Right ventricle myocardium inferior (tissue), 1 donor: ENCODE data around the gene SLC27A5. TPM values are rescaled to one million over a fixed set of nuclear protein-coding genes. Genes with fewer than 3 reads are reported as not detected.
"Not testable (repeated sequence)": the region's sequence is repeated elsewhere in the genome, so short reads cannot be mapped to it uniquely, and the experiment has no call there.

Source experiments
- ATAC-seq: fragments of 200-7000 bp; cut with Tn5 transposase; one replicate; pipeline ENCODE4 v1.9.1; 2020; ENCODE audit warnings: mild to moderate bottlenecking, moderate library complexity
- DNase-seq: peaks from one replicate; pipeline ENCODE4 v3.0.0; 2021; ENCODE audit errors: missing footprints
- intact Hi-C: fragments of 100-400 bp; cut with DNase I; formaldehyde crosslinking; loops from one replicate; pipeline ENCODE4 v1.11.0; 2022
- total RNA-seq: library from RNA; stranded (reverse); fragmentation: NEBNext Ultra II Directional; extraction: Animal tissue kit (Norgen Biotek cat#: 25700); gene quantifications from one replicate; pipeline ENCODE4 v1.2.1, GENCODE V29; 2021
- donor health status: DM: no; HTN: yes; CAD: no; lungs with severe emphysema.

Gene SLC27A5
- total RNA-seq, 1 donor from 2014 or later, result 3.2 TPM

DNA sequence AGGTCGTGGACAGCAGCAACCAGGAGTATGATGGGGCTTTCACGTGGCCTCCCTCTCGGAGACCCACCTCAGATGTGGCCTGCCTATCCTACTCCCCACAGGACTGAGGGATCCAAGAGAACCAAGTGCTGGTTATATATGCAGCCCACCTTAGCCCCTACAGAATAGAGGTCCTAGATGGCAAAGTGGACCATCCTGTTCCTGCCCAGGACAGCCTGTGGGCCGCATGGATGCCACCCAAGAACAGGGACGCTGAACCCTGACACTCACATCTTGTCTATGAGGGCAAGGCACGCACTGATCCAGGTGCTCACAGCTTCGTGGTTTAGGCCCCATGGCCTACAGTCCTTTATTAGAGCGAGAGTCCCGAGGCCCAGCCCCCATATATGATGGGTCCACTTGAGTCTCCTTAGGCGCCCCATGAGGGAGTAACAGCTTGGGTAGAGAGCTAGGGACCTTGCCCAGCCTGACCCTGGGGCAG lies 1.5 kb upstream of the SLC27A5 start:
- DNase-seq, result no peak
- intact Hi-C loops, result no loop called here
- peak; percentile 2 for ATAC-seq

DNA sequence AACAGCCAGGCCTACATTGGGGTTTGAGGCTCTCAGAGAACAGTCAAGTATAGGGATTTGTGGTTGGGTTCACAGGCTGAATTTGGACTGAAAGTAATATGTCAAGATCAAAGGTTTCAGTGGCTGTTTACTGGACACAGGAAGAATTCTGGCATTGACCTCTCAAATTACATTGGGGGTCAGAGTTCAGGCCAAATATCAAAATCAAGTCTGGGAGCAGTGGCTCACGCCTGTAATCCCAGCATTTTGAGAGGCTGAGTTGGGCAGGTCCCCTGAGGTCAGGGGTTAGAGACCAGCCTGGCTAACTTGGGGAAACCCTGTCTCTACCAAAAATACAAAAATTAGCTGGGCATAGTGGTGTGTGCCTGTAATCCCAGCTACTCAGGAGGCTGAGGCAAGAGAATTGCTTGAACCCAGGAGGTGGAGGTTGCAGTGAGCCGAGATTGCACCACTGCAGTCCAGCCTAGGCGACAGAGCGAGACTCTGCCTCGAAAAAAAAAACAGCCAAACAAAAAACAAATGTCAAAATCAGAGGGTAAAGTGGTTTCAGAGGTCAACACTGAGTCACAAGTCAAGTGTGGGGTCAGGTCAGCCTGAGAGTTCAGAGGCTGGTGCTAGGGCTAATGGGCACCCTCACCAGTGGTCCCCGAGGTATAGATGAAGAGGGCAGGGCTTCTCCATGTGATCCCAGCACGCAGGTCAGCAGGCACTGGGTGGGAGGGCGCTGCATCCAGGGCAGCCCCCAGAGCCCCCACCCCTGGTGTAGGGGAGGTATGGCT lies 1.5 kb downstream of the SLC27A5 start:
- DNase-seq (no peak), ATAC-seq (no peak)
- intact Hi-C loops, result no loop called here

DNA sequence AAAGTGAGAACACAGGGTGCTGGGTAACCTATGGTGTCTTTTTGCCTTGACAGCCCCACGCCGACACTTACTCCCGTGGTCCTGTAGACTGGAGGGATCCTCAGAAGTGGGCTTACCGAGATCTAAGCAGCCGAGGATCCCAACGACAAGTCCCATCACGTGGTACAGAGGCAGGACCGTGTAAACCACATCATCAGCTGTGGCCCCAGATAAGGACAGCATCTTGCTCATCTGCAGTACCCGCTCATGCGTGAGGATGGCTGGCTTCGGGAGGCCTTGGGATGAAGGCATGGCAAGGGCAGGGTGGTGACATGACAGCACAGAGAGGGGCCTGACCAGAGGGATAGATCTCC lies 2.1 kb downstream of the SLC27A5 start:
- intact Hi-C loops, result no loop called here
- DNase-seq (no peak), ATAC-seq (no peak)

DNA sequence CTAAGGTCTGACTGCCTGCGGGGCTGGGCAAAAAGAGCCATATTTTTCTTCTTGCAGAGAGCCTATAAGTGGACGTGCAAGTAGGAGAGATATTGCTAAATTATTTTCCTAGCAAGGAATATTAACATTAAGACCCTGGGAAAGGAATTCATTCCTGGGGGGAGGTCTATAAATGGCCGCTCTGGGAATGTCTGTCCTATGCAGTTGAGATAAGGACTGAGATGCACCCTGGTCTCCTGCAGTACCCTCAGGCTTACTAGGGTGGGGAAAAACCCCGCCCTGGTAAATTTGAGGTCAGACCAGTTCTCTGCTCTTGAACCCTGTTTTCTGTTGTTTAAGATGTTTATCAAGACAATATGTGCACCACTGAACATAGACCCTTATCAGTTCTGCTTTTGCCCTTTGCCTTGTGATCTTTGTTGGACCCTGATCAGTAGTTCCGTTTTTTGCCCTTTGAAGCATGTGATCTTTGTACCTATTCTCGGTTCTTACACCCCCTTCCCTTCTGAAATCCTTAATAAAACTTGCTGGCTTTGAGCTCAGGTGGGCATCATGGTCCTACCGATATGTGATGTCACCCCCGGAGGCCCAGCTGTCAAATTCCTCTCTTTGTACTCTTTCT lies 4.1 kb downstream of the SLC27A5 start:
- DNase-seq, intact Hi-C loops, ATAC-seq: not testable (repeated sequence)

DNA sequence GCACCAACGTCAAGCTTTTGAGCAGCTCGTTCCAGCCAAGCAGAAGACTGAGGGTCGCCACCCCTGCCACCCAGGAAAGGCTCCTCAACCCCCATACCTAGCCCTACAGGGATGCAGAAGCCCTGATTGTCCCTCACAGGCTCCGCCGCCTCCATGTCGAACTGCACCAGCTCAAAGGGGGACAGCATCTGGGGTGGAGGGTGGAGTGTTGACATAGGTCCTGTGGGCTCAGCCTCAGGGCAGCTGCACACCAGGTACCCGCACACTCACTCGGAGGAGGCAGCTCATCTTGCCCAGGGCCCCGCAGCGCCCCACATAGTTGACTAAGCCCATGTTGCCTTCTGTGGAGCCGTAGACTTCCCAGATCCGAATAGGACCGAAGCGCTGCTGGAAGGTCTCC lies 11.6 kb downstream of the SLC27A5 start:
- intact Hi-C loops, result no loop called here
- no peak for DNase-seq
- ATAC-seq, result no peak

DNA sequence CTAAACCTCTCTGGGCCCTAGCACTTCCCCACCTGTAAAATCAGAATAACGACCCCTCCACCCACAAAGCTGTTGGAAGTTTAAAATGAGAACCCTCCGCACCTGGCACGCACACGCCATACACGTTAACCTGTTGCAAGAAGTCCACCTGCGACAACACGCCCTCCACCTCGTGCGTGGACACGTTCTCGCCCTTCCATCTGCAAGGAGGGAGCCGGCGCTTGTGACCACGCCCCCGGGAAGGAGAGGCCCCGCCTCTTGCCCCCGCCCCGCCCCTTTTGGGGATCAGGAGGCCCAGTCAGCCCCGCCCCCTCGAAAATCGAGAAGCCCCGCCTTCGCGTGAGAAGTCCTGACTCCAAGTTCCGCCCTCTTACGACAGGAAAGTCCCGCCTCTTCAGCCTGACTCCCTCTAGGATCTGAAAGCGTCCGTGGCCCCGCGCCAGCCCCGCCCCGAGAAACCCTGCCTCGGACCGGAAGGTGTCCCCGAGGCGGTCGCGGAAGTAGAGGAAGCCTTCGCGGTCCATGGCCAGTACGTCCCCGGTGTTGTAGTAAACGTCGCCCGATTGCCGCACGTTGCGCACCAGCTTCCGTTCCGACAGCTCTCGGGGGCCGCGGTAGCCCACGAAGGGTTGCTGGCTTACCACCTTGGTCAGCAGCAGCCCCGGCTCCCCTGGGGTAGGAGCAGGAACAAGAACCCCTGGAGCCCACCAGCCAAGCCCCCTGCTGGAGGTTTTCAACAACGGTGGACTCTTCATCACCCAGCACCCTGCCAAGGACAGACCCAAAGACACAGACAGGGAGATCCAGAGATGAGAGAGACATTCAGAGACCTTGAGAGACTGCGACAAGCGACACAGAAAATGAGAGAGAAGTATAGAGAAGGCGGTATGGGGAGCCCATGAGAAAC lies 12.5 kb downstream of the SLC27A5 start:
- DNase-seq, result peak; percentile 99
- ATAC-seq, result peak; percentile 98
- intact Hi-C loops, result no loop called here

DNA sequence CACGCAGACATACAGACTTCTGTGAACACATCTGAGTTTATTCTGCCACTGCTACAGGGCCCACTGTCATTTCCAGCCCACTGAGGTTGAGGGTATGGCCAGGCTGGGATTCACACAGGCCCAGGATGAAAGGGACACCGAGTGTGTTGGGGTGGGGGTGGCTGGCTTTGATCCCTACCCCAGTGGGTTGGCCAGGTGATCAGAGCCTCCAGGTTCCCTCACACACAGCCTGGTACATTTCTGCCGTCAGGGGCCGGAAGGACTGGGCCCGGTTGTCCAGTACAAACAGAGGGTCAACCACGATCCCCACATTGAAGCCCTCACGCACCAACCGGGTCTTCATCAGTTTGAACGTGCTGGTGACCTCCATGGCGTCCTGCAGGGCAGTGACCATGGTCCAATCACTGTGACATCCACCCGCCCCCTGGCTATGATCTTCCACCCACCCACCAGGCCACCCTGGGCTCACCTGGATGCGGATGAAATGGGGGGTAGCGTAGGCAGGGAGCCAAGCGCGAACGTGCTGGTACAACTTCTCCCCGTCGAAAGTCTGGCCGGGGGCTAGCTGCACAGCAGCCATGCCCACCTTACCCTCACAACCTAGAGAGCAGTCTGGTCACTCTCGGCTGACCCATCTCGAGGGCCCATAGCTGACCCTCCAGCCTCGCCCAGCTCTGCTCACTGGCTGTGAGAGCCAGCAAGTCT lies 13.3 kb downstream of the SLC27A5 start:
- peak; percentile 12 for ATAC-seq
- intact Hi-C loops, result no loop called here
- no peak for DNase-seq

DNA sequence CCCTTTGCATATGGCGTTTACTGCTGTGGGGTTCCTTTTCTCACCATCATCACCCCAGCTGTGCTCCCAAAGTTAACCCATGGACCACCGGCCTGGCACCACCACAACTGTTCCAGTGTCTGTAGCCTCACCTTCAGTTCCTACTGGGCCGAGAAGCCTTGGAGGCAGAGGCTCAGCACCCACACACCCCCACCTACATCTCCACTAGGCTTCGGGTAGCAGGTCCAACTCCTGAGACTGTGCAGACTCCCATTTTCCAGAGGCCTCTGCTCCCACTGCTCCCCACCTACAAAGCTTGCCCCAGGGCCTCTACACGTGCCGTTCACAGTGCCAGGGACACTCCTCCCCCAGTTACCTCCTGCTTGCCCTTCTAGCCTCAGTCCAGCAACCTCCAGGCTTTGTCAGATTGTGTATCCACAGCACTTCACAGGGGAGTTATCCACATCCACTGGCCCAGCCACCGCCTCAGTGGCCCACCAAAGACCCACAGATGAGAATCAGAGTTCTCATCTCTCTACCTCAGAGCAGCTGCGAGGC lies 14.1 kb downstream of the SLC27A5 start:
- no peak for ATAC-seq
- intact Hi-C loops, result no loop called here
- no peak for DNase-seq

DNA sequence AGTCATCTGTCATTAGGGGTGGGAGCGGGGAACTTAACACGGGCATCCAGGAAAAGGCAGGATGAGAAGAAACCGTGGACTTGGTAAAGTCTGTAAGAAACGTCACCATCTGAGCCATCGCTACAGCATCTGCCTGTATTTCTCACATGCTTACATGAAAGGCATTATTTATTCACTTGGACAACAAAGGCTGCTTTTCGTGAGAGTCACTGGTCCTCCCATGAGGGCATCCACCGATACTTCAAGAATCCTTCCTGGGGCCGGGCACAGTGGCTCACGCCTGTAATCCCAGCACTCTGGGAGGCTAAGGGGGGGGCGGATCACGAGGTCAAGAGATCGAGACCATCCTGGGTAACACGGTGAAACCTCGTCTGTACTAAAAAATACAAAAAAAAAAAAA lies 19.5 kb downstream of the SLC27A5 start:
- DNase-seq (no peak), ATAC-seq (no peak)
- intact Hi-C loops, result no loop called here

DNA sequence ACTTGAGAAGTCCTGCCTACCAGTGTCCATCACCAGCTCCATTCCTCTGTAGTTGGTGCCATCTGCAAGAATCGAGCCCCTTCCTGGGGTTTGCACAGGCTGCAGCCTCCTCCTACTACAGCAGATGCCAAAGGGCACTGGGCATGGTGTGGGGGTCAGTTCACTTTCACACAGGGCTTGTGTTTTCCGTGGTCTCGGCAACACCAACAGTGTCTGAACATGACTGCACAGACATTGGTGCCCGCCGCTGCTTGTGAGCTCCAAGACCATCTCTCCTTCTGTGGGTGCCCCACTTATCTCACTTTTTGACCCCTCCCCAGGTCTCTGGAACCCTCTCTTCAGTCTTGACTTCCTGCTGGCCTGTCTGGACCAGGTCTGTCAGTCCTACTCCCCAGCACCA lies 20.4 kb downstream of the SLC27A5 start:
- no peak for ATAC-seq
- no peak for DNase-seq

DNA sequence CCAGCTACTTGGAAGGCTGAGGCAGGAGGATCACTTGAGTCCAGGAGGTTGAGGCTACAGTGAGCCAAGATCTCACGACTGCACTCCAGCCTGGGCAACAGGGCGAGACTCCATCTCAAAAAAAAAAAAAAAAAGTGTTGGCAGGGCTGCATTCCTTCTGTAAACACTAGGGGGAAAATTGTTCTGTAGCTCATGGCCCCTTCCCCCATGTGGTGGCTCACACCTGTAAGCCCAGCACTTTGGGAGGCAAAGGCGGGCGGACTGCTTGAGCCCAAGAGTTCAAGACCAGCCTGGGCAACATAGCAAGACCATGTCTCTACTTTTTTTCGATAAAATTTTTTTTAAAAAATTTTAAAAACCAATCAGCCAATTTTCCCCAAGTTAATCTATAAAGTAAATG lies 27.4 kb downstream of the SLC27A5 start:
- DNase-seq, ATAC-seq, intact Hi-C loops: not testable (repeated sequence)

More for the DNA sequence above, 20.4 kb downstream of the SLC27A5 start:
- intact Hi-C loops, result no loop called here

DNA sequence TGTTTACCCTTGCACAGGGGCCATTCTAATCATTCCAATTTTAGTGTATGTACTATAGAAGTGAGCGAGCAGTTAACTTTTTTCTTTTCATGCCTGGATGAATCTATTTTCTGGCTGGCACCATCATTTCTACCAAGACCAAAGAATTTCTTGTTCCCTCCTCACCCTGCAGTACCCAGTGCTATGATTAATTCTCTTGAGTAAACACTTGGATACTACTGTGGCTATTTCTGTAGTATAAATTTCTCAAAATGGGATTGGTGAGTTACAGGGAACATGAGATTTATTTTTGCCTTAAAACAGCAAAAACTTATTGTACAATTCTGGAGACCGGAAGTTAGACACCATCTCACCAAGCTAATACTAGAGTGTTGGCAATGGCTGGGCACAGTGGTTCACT lies 28.0 kb downstream of the SLC27A5 start:
- intact Hi-C loops, result no loop called here
- DNase-seq (no peak), ATAC-seq (no peak)

DNA sequence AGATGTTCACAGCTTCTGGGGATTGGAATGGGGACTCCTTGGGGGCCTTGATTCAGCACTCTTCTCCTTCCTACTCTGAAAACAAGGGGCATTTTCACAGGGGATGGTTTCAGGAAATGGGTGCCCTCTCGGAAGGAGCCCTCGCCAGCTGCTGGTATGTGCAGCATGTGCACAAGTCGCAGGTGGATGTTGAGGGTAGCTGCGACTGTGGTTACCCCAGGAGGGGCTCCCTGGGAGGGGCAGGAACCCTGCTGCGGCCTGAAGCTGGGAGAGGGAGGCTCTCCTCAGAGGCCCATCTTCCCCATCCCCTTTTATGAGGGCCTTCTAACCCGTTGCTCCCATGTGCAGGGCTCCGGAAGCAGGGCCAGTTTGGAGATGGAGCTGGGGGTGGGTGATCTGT lies 29.4 kb downstream of the SLC27A5 start:
- DNase-seq (no peak), ATAC-seq (no peak)
- intact Hi-C loops, result no loop called here

DNA sequence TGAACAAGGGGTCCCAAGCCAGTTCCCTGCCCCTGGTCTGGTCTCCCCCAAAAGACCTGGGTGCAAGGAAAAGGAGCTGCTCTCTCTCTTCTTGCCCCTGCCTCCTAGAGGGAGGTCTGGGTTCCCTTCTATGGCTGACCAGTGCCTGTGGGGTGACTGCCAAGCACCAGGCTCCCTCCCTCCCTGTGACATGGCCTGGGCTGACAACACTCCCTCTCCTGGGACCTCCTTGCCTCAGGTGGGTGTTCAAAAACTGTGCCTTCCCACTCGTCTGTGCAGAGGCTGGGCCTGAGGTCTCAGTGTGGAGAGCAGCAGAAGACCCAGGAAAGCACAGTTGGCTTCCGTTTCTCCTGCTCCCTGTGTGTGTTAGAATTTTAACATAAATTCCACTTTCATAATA lies 31.0 kb downstream of the SLC27A5 start:
- no peak for ATAC-seq
- DNase-seq, result no peak
- intact Hi-C loops, result no loop called here

DNA sequence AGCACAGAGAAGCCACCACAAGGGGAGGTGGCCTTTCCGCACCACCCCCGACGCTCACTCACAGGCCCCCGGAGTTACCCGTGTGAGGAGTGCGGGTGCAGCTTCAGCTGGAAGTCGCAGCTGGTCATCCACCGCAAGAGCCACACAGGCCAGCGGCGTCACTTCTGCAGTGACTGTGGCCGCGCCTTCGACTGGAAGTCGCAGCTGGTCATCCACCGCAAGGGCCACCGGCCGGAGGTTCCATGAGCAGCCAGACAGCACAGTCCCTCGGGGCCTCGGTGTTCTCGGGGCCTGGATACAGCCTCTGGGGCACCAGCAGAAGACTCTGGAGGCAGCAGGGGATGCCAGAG lies 31.3 kb downstream of the SLC27A5 start:
- DNase-seq (no peak), ATAC-seq (no peak)
- intact Hi-C loops, result no loop called here

DNA sequence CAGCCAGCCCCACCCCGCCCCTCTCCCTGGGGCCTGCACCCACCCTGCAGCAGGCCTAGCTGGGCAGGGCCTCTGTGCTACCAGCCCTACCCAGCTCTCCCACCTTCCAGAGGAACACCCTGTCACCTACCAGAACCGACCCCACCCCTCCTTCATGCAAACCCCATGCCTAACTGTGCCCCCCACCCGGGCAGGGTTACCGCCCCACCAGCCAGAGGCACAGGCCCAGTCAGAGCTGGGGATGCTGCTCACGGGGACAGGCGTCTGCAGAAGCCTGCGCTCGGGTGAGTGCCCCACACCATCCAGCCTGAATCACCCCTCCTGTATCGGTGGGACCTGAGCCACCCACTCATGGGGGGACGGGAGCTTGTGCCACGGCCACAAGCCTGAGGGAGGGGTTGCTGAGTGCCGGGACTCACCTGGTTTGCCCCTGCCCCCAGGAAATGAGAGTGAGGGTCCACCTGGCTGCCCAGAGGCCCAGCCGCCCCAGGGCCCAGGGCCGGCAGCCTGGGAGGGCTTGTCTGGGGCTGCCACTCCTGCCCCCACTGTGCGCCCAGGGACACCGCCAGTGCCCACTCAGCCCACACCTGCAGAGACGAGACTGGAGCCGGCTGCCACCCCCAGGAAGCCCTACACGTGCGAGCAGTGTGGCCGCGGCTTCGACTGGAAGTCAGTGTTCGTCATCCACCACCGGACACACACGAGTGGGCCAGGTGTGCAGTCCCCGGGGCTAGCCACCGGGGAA lies 31.9 kb downstream of the SLC27A5 start:
- no peak for DNase-seq
- intact Hi-C loops, result no loop called here
- no peak for ATAC-seq

DNA sequence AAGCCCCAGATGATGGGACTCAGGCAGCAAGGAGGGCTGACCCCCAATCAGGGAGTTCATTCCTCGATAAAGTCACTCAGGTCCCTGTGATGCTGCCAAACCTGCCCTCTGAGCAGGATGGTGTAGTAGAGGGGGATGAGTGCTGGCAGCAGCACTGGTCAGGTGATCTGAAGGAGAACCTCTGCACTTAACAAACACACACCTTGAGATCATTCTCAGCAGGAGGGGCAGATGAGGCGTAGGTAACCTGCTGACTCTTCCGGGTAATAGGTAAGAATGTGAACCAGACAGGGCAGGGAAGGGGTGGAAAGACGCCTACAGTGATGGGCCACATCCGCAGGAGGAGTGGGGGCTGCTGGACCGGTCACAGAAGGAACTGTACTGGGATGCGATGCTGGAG lies 32.5 kb downstream of the SLC27A5 start:
- DNase-seq (no peak), ATAC-seq (no peak)
- intact Hi-C loops, result no loop called here

DNA sequence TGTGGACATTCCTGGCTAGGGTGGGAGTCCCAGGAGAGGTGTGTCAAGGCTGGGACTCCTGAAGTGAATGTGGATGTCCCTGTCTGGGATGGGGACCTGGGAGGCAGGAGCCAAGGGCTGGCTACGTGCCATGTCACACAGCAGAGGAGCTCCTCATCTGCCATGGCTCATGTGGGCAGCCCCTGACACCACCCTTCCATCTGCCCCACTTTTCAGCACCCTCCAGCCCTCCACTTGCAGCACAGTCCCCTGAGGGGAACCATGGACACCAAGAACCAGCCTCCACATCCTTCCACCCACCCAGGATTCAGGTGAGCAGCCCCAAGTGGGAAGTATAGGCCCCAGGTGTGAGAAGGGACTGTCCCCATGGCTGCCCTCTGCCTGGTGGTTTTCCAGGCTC lies 33.9 kb downstream of the SLC27A5 start:
- intact Hi-C loops, result no loop called here
- no peak for ATAC-seq
- DNase-seq, result no peak
